Measurements from ENCODE around the gene POLR1D.

- TF ChIP-seq CTCF (IDR thresholded peaks at IDR 0.05; ENCODE audit: low read depth, low read length) (no peak), POLR2A (IDR thresholded peaks at IDR 0.05; ENCODE audit: extremely low read depth, insufficient read length) (no peak)
These were observed 33.3 kb upstream of the POLR1D start for GRCh38 chr13:27588405-27588804.

All from NB4 (cell line).